Peyer's patch (tissue), 4 donors: Measurements from ENCODE around the gene GRIK3. TPM values are rescaled to one million over a fixed set of nuclear protein-coding genes. Genes with fewer than 3 reads are reported as not detected.

Experiments
- DNase-seq, 3 donors: peaks; one replicate each; pipeline ENCODE4 v3.0.0-alpha.2; 2017 to 2019
- H3K27ac ChIP-seq, 4 donors: fragments of 200-600 bp; sonication (generic); one replicate each; pipeline ENCODE4 v1.5.1; 2016 to 2019
- H3K27me3 ChIP-seq, 2 donors: fragments of 200-600 bp; sonication (generic); one replicate each; pipeline ENCODE4 v1.5.1; 2019
- H3K36me3 ChIP-seq, 3 donors: fragments of 200-600 bp; sonication (generic); one replicate each; pipeline ENCODE4 v1.5.1; 2016 to 2019
- H3K4me1 ChIP-seq, 4 donors: fragments of 200-600 bp; sonication (generic); one replicate each; pipeline ENCODE4 v1.5.1; 2016 to 2019
- H3K4me3 ChIP-seq, 4 donors: fragments of 200-600 bp; sonication (generic); 1 replicate in 3 of 4; 2 replicates in 1 of 4; pipeline ENCODE4 v1.5.1; 2016 to 2019; ENCODE audit warnings: mild to moderate bottlenecking in 1 of 4
- H3K9me3 ChIP-seq, 4 donors: fragments of 200-600 bp; sonication (generic); one replicate each; pipeline ENCODE4 v1.5.1; 2016 to 2019; ENCODE audit warnings: mild to moderate bottlenecking in 1 of 4
- POLR2A ChIP-seq, 2 donors: fragments of 450-650 bp; IDR thresholded peaks; one replicate each; pipeline ENCODE4 v1.5.1; 2017; ENCODE audit warnings: antibody characterized with exemption in 2 of 2, mild to moderate bottlenecking in 2 of 2, moderate library complexity in 2 of 2
- total RNA-seq, 4 donors: library from RNA; depleted of rRNA; stranded (reverse); fragments of >200 nt; gene quantifications; one replicate each; pipeline ENCODE4 v1.1.0, GENCODE V29; 2016
- TF ChIP-seq, protein P1 (sequence below), 6 experiments: fragments of 450-650 bp in 4 of 6; fragments of 200-600 bp in 2 of 6; sonication (generic) in 1 of 6; IDR thresholded peaks; one replicate each; pipeline ENCODE4 v1.5.1; 2017 to 2019; ENCODE audit warnings: antibody characterized with exemption in 6 of 6, mild to moderate bottlenecking in 3 of 6, moderate library complexity in 1 of 6

Gene GRIK3
- total RNA-seq, 4 donors from 2014 or later: 0.18 to 0.83 (median 0.62) TPM

DNA sequence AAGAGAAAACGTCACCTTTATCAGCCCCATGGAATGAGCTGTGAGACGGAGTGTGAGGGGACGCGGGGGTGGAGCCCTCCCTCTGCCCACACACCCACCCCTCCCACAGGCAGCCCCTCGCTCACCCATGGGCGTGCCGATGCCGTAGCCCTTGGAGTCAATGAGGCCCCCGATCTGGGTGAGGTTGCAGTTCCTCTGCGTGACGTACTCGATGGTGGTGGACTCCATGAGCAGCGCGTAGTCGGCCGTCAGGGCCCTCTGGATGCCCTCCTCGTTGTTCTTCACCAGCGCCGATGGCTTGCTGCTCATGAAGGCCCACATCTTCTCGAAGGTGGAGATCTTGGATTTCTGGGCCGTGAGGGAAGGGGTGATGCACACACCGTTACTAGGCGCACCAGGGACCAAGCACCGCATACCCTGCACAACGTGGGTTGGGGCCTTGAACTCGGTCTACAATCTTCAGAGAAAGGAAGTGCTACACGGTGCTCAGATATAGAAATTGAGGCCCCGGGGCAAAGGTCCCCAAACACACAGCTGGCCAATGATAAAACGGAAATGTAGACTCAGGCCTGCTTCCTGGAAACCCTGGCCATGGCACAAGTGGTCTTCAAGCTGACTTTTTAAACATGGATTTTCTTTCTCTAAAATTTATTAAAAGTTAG is 228.2 kb downstream of the GRIK3 start:
- DNase-seq: no peak
- H3K9me3 ChIP-seq: no peaks in the 10 kb centered on the region
- no peaks in the 10 kb centered on the region for H3K36me3 ChIP-seq
- no peak overlapping the region for H3K27ac ChIP-seq
- no peaks in the 10 kb centered on the region for H3K4me1 ChIP-seq
- no peak for TF ChIP-seq POLR2A (IDR thresholded peaks at IDR 0.05)
- TF ChIP-seq, protein P1, sequence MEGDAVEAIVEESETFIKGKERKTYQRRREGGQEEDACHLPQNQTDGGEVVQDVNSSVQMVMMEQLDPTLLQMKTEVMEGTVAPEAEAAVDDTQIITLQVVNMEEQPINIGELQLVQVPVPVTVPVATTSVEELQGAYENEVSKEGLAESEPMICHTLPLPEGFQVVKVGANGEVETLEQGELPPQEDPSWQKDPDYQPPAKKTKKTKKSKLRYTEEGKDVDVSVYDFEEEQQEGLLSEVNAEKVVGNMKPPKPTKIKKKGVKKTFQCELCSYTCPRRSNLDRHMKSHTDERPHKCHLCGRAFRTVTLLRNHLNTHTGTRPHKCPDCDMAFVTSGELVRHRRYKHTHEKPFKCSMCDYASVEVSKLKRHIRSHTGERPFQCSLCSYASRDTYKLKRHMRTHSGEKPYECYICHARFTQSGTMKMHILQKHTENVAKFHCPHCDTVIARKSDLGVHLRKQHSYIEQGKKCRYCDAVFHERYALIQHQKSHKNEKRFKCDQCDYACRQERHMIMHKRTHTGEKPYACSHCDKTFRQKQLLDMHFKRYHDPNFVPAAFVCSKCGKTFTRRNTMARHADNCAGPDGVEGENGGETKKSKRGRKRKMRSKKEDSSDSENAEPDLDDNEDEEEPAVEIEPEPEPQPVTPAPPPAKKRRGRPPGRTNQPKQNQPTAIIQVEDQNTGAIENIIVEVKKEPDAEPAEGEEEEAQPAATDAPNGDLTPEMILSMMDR (IDR thresholded peaks at IDR 0.05): no peak
- no peaks in the 10 kb centered on the region for H3K27me3 ChIP-seq
- H3K4me3 ChIP-seq: no peak overlapping the region

DNA sequence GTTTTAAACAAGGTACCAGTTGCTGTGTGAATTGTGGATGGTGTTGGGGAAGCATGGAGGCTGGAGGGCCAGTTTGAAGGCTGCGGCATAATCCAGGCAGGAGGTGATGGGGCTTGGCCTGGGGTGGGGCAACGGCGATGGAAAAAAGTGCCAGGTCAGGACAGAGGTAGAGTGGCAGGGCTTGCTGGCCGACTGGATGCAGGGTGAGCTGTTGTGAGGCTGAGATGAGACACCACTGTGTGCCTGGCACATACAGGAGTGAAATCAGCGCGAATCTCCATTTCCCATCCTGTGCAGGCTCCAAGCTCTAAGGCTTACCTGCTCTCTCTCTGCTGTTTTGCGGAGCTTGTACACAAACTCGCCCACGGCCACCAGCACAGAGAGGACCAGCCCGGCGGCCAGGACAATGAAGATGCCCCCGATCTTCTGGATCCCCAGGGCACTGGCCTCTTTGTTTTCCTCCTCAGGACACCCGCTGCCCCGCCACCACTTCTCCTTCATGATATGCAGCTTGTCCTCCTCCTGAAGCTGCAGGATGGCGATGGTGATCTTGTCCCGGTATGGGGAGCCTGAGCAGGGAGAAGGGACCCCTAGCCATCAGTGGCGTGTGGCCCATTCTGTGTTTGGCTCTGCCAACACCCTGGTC is 229.5 kb downstream of the GRIK3 start:
- DNase-seq: no peak
- no peaks in the 10 kb centered on the region for H3K27me3 ChIP-seq
- H3K27ac ChIP-seq: no peak overlapping the region
- H3K4me3 ChIP-seq: no peak overlapping the region
- H3K9me3 ChIP-seq: no peaks in the 10 kb centered on the region
- TF ChIP-seq, protein P1 (IDR thresholded peaks at IDR 0.05): no peak
- TF ChIP-seq POLR2A (IDR thresholded peaks at IDR 0.05): no peak
- no peaks in the 10 kb centered on the region for H3K4me1 ChIP-seq
- no peaks in the 10 kb centered on the region for H3K36me3 ChIP-seq

DNA sequence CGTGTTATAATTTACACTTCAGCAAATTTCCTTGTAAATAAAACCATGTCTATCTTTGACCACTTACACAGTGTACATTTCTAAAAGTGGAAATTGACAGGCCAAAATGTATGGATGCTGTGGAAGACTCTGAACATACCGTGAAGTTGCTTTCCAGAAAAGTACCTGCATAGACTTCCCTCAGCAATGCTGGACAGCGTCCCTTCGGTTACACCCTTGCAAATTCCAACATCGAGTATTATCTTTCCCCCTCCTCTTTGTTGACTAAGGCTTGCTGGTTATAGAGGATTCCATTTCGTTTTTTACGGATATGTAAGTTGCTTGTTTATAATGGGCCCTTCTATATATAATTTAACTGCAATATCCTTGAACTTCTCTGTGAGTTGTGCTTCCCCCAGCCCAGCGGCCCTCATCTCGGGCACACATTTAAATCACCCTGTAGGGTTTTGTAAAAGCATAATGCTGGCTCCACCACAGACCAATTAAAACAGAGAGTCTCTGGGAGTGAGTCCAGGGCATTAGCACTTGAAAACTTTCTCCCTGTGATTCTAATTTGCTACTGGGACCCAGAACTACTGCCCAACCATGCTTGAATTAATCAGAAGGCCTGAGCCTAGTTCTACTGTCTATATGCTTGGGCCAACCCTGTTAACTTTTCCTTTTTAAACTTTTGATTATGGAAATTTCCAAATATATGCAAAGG is 230.3 kb downstream of the GRIK3 start:
- Histone ChIP-seq H3K27ac (no peak overlapping the region), H3K9me3 (no peaks in the 10 kb centered on the region), H3K4me3 (no peak overlapping the region), H3K4me1 (no peaks in the 10 kb centered on the region), H3K27me3 (no peaks in the 10 kb centered on the region), H3K36me3 (no peaks in the 10 kb centered on the region)
- no peak for DNase-seq
- no peak for TF ChIP-seq POLR2A (IDR thresholded peaks at IDR 0.05)
- TF ChIP-seq, protein P1 (IDR thresholded peaks at IDR 0.05): no peak

DNA sequence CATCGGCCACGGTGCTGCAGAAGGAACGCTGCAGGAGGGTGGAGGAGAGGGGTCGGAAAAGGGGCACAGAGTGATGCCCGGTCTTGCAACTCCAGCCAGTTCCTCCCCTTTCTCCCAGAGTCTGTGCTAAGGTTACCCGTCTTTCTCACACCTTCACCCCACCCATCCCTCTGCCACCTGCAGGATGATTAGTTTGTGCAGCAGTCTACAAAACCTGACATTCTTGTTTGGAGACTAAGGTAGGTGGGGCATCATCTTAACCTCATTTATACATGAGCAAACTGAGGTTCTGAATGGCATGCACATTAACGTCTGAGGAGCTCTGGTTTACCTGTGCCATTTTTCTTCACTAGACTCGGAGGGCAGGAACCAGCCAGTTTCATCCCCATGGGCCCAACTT is 232.3 kb downstream of the GRIK3 start:
- H3K36me3 ChIP-seq: no peaks in the 10 kb centered on the region
- H3K4me3 ChIP-seq: no peak overlapping the region
- TF ChIP-seq, protein P1 (IDR thresholded peaks at IDR 0.05): no peak
- TF ChIP-seq POLR2A (IDR thresholded peaks at IDR 0.05): no peak
- H3K4me1 ChIP-seq: no peaks in the 10 kb centered on the region
- H3K27me3 ChIP-seq: no peaks in the 10 kb centered on the region
- no peaks in the 10 kb centered on the region for H3K9me3 ChIP-seq
- H3K27ac ChIP-seq: no peak overlapping the region
- DNase-seq: no peak

DNA sequence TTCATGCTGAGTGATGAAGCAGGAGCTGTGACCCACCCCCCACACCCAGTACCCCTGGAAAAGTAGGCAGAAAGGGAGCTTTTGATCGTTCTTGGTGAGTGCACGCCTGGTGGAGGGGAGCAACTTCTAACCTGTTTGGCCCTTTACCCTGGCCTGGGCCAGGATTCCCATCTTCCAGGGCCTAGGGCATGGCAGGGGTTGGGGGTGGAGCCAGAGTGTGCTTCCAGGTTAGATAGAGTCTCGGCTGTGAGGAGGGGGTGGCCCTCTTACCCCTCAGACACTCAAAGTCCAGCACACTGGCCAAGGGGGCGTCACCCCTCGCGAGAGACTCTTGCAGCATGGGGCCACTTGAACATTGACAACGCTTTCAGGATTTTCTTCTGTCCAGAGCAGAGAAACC is 236.6 kb downstream of the GRIK3 start:
- Histone ChIP-seq H3K27me3 (no peaks in the 10 kb centered on the region), H3K27ac (no peak overlapping the region), H3K4me3 (no peak overlapping the region), H3K4me1 (no peaks in the 10 kb centered on the region), H3K36me3 (no peaks in the 10 kb centered on the region), H3K9me3 (no peaks in the 10 kb centered on the region)
- no peak for DNase-seq
- TF ChIP-seq, protein P1 (IDR thresholded peaks at IDR 0.05): no peak
- TF ChIP-seq POLR2A (IDR thresholded peaks at IDR 0.05): no peak
